Suppressor macrophage treated with lipopolysaccharide for 1 hour (primary cell): ENCODE data around the gene EPM2AIP1.
"Not testable (repeated sequence)": the region's sequence is repeated elsewhere in the genome, so short reads cannot be mapped to it uniquely, and the experiment has no call there.

Source experiments
- DNase-seq, 3 donors: peaks; one replicate each; pipeline ENCODE4 v3.0.0-alpha.2; 2020 to 2022

The EPM2AIP1 gene

GRCh38 chr3:36991923-36992805, 767 bp downstream of the EPM2AIP1 start:
- peak; percentile 36 to 53 (median 39) for DNase-seq

- no peak for DNase-seq
Observed at GRCh38 chr3:36991147-36991546, 1.8 kb downstream of the EPM2AIP1 start.

DNA sequence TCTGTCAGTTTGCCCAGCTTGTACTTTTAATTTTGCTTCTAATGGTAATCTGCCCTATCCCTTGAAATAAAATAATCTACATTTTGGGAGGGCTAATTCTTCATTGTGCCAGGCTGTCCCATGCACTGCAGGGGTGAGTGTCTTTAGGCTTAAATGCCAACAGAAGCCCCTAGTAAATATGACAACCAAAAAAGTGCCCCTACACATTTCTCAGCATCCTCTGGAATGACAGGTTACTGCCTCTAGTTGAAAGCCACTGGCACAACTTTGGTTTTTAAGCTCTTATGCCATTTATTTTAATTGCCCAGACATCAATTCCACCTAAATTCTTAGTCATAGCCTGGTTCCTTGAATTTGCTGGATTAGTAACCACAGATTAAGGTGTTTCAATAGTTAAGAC, 3.4 kb downstream of the EPM2AIP1 start:
- no peak for DNase-seq

DNA sequence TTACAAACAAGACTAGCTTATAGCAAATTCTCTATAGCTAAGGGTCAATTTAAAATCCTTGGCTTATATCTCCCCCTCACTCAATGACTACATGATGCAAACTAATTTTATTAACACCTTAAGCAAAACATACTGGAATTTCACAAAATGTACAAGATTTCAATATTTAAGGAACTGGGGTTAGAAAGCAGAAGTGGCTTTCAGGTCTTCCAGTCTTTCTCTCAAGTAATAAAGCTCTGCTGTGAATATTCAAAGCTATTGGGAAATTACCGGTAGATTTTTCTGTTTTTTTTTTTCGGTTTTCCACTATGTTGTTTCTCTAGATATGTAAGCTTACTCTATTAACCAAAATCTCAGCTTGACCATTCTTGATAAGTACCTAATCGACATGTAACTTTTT, 3.9 kb downstream of the EPM2AIP1 start:
- peak; percentile 60 to 92 (median 87) for DNase-seq

DNA sequence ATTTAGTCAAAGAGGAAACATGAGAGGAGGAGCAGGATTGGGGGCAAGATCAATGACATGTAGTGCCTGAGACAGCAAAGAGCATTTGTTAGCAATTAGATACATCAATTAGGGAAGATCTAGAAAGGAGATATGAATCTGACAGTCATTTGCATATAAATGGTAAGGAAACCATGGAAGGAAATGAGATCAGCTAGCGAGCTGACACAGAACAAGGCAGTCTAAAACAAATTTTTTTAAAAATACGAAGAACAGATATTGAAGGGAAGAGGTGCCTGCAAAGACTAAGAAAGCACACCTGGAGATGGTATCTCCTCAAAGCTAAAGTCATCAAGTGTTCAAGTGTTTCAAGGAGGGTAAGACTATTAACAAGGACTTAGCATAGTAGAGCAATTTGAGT, 4.6 kb downstream of the EPM2AIP1 start:
- DNase-seq = peak in 1 of 3 donors; percentile 38

- no peak for DNase-seq
Observed at GRCh38 chr3:36981006-36981405, 11.9 kb downstream of the EPM2AIP1 start.

GRCh38 chr3:36973139-36973538, 19.8 kb downstream of the EPM2AIP1 start:
- DNase-seq = no peak

- no peak for DNase-seq
Observed at GRCh38 chr3:36972163-36972562, 20.8 kb downstream of the EPM2AIP1 start.

GRCh38 chr3:36969540-36970432, 23.1 kb downstream of the EPM2AIP1 start:
- peak; percentile 67 to 81 (median 77) for DNase-seq

DNA sequence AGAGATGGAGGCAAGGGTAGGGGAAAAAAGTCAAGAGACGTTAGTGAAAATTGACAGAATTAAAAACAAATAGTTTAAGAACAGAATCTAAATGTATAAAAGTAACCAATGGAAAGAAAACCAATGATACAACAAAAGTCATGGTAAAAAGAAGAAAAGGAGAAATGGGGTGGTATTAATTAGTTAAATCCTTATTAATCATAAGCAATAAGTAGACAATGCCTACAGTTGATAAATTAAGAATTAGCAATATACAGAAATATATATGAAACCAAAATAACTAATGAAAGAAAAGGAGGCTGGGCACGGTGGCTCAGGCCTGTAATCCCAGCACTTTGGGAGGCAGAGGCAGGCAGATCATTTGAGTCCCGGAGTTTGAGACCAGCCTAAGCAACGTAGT, 23.8 kb downstream of the EPM2AIP1 start:
- DNase-seq = no peak

DNA sequence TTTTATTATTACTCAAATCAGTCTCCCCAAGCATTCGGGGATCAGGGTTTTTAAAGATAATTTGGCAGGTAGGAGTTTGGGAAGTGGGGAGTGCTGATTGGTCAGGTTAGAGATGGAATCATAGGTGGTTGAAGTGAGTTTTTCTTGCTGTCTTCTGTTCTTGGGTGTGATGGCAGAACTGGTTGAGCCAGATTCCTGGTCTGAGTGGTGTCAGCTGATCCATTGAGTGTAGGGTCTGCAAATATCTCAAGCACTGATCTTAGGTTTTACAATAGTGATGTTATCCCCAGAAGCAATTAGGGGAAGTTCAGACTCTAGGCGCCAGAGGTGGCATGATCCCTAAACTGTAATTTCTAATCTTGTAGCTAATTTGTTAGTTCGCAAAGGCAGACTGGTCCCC, 27.5 kb downstream of the EPM2AIP1 start:
- no peak for DNase-seq

GRCh38 chr3:36964817-36965216, 28.1 kb downstream of the EPM2AIP1 start:
- peak; percentile 17 to 57 (median 57) for DNase-seq

GRCh38 chr3:36964331-36964730, 28.6 kb downstream of the EPM2AIP1 start:
- peak in 2 of 3 donors; percentile 36 to 60 for DNase-seq

GRCh38 chr3:36963008-36963407, 29.9 kb downstream of the EPM2AIP1 start:
- DNase-seq = not testable (repeated sequence)

DNA sequence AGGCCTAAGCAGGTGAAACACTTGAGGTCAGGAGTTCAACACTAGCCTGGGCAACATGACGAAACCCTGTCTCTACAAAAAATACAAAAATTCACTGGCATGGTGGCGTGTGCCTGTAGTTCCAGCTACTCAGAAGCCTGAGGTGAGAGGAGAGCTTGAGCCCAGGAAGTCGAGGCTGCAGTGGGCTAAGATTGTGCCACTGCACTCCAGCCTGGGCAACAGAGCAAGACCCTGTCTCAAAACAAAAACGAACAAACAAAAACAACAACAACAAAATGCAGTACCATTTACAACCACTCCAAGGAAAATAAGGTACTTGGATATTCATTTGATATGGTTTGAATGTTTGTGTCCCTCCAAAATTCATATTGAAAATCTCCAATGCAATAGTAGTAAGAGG, 32.4 kb downstream of the EPM2AIP1 start:
- DNase-seq = no peak

DNA sequence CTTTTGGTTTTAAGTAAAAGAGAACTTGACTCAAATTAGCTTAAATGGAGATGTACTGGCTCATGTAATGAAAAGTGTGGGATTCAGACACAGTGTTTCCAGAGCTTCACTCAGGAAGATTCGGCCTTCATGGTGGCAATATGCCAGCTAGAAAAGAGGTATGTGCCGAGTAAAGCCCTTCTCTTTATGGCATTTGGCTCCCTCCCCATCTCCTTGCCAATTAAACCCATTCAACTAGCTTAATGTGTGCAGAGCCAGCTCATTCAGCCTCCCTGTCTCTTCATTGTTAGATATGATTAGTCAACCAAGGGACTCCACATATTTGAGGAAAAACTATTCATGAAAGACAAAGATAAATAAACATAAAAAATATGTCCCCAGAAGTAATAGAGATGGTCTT, 33.1 kb downstream of the EPM2AIP1 start:
- DNase-seq = no peak

DNA sequence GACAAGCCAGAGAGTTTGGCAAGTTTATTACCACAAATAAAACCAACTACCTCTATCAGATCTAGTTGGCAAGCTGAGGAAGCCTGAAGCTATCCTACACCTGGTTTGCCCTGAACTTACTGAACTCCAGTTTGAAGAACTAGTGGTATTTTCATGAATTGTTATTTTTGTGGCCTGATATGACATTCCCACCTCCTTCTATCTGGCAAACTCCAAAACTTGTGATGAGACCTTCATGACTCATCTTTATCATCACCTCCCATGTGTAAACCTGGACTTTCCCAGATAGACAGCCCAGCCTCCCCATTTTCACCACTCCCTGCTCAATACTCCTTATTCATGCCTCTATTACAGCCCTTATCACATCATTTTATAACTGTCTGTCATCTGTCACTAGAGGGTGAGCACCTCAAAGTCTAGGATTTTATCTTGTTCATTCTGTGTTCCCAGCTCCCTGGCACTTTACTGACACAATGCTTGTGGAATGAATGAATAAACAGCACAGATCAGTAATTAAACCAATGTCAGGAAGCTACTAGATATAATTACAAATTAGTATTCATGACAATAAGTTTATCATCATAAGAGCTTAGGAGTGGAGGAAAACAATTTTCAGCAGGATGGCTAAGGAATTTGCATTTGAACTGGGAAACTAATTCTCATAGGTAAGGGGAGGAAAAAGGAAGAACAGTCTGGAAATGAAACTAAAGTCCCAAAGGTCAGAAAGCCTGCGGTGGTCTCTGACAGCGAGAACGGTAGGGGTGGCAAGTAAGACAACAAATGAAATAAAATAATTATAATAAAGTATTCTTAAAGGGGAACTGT, 34.9 kb downstream of the EPM2AIP1 start:
- DNase-seq = peak; percentile 83 to 92 (median 92)

- peak in 1 of 3 donors; percentile 15 for DNase-seq
Observed at GRCh38 chr3:36957063-36957462, 35.9 kb downstream of the EPM2AIP1 start.

GRCh38 chr3:36956155-36956554, 36.8 kb downstream of the EPM2AIP1 start:
- DNase-seq = no peak

DNA sequence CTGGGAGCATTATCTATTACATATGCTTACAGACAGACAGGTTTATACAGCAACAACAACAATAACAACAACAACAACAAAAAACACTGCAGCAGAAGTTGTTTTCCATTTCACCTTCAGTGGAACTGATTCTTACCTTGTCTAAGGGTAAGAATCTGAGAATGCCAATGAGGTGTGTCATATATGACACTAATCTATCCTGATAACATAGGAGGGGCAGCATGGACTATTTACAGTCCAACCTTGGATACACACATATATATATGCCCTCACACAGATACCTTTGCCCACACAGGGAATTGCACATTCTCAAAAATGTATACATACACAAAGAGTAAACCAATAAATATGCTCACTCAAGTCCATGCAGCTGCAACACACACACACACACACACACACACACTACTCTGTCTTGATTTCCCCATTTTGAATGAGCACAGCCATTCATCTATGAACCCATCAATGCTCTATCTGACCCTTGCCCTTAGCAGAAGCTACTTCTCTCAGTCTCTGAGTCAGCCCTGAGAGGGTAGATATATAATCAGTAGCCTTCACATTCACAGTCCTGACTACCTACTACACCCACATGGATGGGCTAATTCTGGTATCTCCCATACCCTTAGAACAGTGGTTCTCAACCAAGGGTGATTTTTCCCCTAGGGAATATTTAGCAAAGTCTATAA, 38.3 kb downstream of the EPM2AIP1 start:
- DNase-seq = peak; percentile 77 to 88 (median 79)

DNA sequence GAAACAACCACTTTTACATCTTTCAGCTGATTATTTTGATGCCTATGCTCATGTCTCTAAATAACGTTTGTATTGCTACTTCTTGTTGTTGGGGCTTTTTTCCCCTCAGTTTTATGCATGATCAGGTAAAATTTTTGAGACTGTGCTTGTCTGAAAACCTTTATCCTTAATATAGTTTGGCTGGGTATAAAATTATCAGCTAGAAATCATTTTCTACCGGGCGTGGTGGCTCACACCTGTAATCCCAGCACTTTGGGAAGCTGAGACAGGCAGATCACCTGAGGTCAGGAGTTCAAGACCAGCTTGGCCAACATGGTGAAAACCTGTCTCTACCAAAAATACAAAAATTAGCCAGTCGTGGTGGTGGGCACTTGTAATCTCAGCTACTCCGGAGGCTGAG, 45.1 kb downstream of the EPM2AIP1 start:
- DNase-seq = not testable (repeated sequence)

DNA sequence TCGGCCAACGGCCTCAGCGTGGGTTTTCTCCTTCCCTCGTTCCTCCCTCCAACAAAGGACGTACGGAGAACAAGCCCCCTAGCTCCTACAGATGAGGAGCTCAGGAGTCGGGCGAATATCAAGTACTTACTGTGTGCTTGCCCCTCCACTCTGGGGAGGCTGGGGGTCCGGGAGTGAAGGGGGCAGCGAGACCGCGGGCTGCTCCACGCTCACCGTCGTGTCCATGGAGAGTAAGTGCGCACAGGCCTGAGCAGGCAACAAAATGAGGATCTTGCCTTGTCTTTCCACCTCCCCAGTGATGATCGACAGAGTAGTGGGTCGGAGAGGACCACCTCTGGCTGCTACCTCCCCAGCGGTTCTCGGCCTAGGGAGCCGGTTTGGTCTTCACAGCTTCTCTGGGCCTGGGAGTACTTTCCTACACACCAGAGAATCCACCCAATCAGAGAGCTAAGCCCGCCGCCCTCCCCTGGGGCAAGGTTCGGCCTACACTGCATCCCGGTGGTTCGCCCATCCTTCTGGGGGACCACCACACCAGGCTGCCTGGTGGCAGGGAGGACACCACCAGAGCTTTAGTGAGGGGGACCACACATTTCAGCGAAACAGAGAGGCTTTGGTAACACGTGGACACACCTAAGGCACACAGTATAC, 47.5 kb downstream of the EPM2AIP1 start:
- no peak for DNase-seq
